Measurements from ENCODE around the gene IQCF6. TPM values are rescaled to one million over a fixed set of nuclear protein-coding genes. Genes with fewer than 3 reads are reported as not detected.

Gene IQCF6
- total RNA-seq, 2 donors from 2014 or later = not detected

- DNase-seq = no peak
- Histone ChIP-seq H3K27ac (no peak overlapping the region), H3K27me3 (no peaks in the 10 kb centered on the region), H3K4me1 (no peaks in the 10 kb centered on the region), H3K9me3 (no peaks in the 10 kb centered on the region), H3K9ac (ENCODE audit: low read depth in 2 of 2, low read length in 2 of 2) (no peak overlapping the region), H3K4me3 (no peak overlapping the region), H3K36me3 (no peaks in the 10 kb centered on the region)
- no peak for TF ChIP-seq CTCF (IDR thresholded peaks at IDR 0.05)
- intact Hi-C loops (cut with DNase I) = no loop called here
Measured at GRCh38 chr3:51735039-51735438, 44.0 kb downstream of the IQCF6 start.

GRCh38 chr3:51734572-51734907 lies 44.5 kb downstream of the IQCF6 start:
- TF ChIP-seq CTCF (IDR thresholded peaks at IDR 0.05) = no peak
- intact Hi-C loops (cut with DNase I) = no loop called here
- Histone ChIP-seq H3K9ac (ENCODE audit: low read depth in 2 of 2, low read length in 2 of 2) (no peak overlapping the region), H3K27me3 (no peaks in the 10 kb centered on the region), H3K9me3 (no peaks in the 10 kb centered on the region), H3K4me1 (no peaks in the 10 kb centered on the region), H3K36me3 (no peaks in the 10 kb centered on the region), H3K4me3 (no peak overlapping the region), H3K27ac (no peak overlapping the region)
- no peak for DNase-seq

GRCh38 chr3:51733859-51734571 lies 45.0 kb downstream of the IQCF6 start:
- intact Hi-C loops (cut with DNase I) = no loop called here
- Histone ChIP-seq H3K36me3 (no peaks in the 10 kb centered on the region), H3K4me1 (no peaks in the 10 kb centered on the region), H3K27ac (no peak overlapping the region), H3K27me3 (no peaks in the 10 kb centered on the region), H3K9me3 (no peaks in the 10 kb centered on the region), H3K4me3 (no peak overlapping the region), H3K9ac (ENCODE audit: low read depth in 2 of 2, low read length in 2 of 2) (no peak overlapping the region)
- no peak for DNase-seq
- TF ChIP-seq CTCF (IDR thresholded peaks at IDR 0.05) = no peak

- H3K27ac ChIP-seq = no peak overlapping the region
- no peak overlapping the region for H3K4me3 ChIP-seq
- no peak for TF ChIP-seq CTCF (IDR thresholded peaks at IDR 0.05)
- no peak for DNase-seq
- intact Hi-C loops (cut with DNase I) = no loop called here
- no peaks in the 10 kb centered on the region for H3K27me3 ChIP-seq
- no peaks in the 10 kb centered on the region for H3K4me1 ChIP-seq
- no peaks in the 10 kb centered on the region for H3K9me3 ChIP-seq
- H3K9ac ChIP-seq (ENCODE audit: low read depth in 2 of 2, low read length in 2 of 2) = no peak overlapping the region
- no peaks in the 10 kb centered on the region for H3K36me3 ChIP-seq
Measured at GRCh38 chr3:51729042-51729633, 49.9 kb downstream of the IQCF6 start.

Other genes with a start within 250 kb of the IQCF6 start
- 10 to 100 TPM; 14.9 to 16.4 TPM for gene RAD54L2, start 240.5 kb downstream of the IQCF6 start, total RNA-seq
- gene TEX264, start 108.0 kb downstream of the IQCF6 start, total RNA-seq = 10 to 100 TPM; 54.0 to 92.3 TPM
- gene GRM2, start 72.2 kb downstream of the IQCF6 start, total RNA-seq = under 1 TPM in 1 of 2 donors, not detected in 1; 0.12 TPM
- gene IQCF2, start 82.4 kb upstream of the IQCF6 start, total RNA-seq = not detected
- gene IQCF5, start 96.4 kb upstream of the IQCF6 start, total RNA-seq = not detected
- gene IQCF1, start 124.1 kb upstream of the IQCF6 start, total RNA-seq = not detected
- gene RRP9, start 162.7 kb upstream of the IQCF6 start, total RNA-seq = 10 to 100 TPM in 1 of 2 donors, 1 to 10 TPM in 1; 9.6 to 24.7 TPM
- 10 to 100 TPM; 17.0 to 18.0 TPM for gene PARP3, start 163.1 kb upstream of the IQCF6 start, total RNA-seq
- gene GPR62, start 176.1 kb upstream of the IQCF6 start, total RNA-seq = not detected
- gene PCBP4, start 188.2 kb upstream of the IQCF6 start, total RNA-seq = 10 to 100 TPM; 19.6 to 22.4 TPM
- 10 to 100 TPM; 64.9 to 72.2 TPM for gene ABHD14B, start 194.8 kb upstream of the IQCF6 start, total RNA-seq
- 1 to 10 TPM; 7.4 to 9.6 TPM for gene ABHD14A, start 195.8 kb upstream of the IQCF6 start, total RNA-seq
- gene ACY1, start 204.3 kb upstream of the IQCF6 start, total RNA-seq = 100 to 1,000 TPM; 137 to 153 TPM
- gene RPL29, start 216.7 kb upstream of the IQCF6 start, total RNA-seq = 1,000 to 10,000 TPM; 1,051 to 1,273 TPM

Measured in colonic mucosa (tissue), 4 donors.